PC-3 (cell line): Measurements from ENCODE around the gene SCRT2. TPM values are rescaled to one million over a fixed set of nuclear protein-coding genes. Genes with fewer than 3 reads are reported as not detected.

Experiments used
- ATAC-seq: fragments of 200-7000 bp; cut with Tn5 transposase; 2 replicates; pipeline ENCODE4 v1.9.1; 2020; ENCODE audit warnings: mild to moderate bottlenecking, moderate library complexity
- BruUV-seq: library from RNA; stranded (reverse); fragments of 400-500 nt; replicated peaks from 2 replicates; lab custom pipeline; 2021; lab: Mats Ljungman, UMichigan
- CTCF ChIA-PET: fragments of 300-600 bp; sonication (Branson Sonifier 250); formaldehyde crosslinking; loops from one replicate; lab custom pipeline; 2022; ENCODE audit warnings: antibody characterized with exemption; lab: Charles Lee
- POLR2A ChIA-PET: fragments of 300-600 bp; sonication (Branson Sonifier 250); formaldehyde crosslinking; loops from one replicate; lab custom pipeline; 2022; ENCODE audit warnings: antibody characterized with exemption; ENCODE audit not compliant: unreplicated experiment; lab: Charles Lee
- DNase-seq: peaks from one replicate; pipeline ENCODE4 v3.0.0-alpha.2; 2015
- H2AFZ ChIP-seq: fragments of 300-600 bp; sonication (generic); 2 replicates; pipeline ENCODE4 v1.6.0; 2016; ENCODE audit warnings: antibody characterized with exemption, low read length
- H3F3A ChIP-seq: fragments of 300-600 bp; sonication (generic); one replicate; pipeline ENCODE4 v1.6.0; 2017; ENCODE audit warnings: antibody characterized with exemption, low read length, control low read depth, mild to moderate bottlenecking; ENCODE audit not compliant: unreplicated experiment
- H3K27ac ChIP-seq: fragments of 300-600 bp; sonication (generic); 2 replicates; pipeline ENCODE4 v1.5.1; 2016; ENCODE audit warnings: mild to moderate bottlenecking, low read length
- H3K27me3 ChIP-seq: fragments of 300-600 bp; sonication (generic); 2 replicates; pipeline ENCODE4 v1.6.1; 2016; ENCODE audit warnings: low read length, mixed read lengths
- H3K36me3 ChIP-seq: fragments of 300-600 bp; sonication (generic); 2 replicates; pipeline ENCODE4 v1.6.1; 2016; ENCODE audit warnings: low read depth, mixed run types, low read length, mixed read lengths
- H3K4me1 ChIP-seq: fragments of 300-600 bp; sonication (generic); 2 replicates; pipeline ENCODE4 v1.5.1; 2016; ENCODE audit warnings: low read length; ENCODE audit not compliant: insufficient read depth
- H3K4me2 ChIP-seq: fragments of 300-600 bp; sonication (generic); 2 replicates; pipeline ENCODE4 v1.6.0; 2016; ENCODE audit warnings: low read length
- H3K4me3 ChIP-seq: fragments of 300-600 bp; sonication (generic); 2 replicates; pipeline ENCODE4 v1.5.1; 2016; ENCODE audit warnings: mild to moderate bottlenecking, low read length, mixed read lengths
- H3K79me2 ChIP-seq: fragments of 300-600 bp; sonication (generic); 2 replicates; pipeline ENCODE4 v1.6.1; 2017; ENCODE audit warnings: low read length, mixed read lengths
- H3K9ac ChIP-seq: fragments of 300-600 bp; sonication (generic); 2 replicates; pipeline ENCODE4 v1.6.0; 2016; ENCODE audit warnings: mild to moderate bottlenecking, low read length
- H3K9me2 ChIP-seq: fragments of 300-600 bp; sonication (generic); replicated peaks from 2 replicates; pipeline ENCODE4 v1.6.1; 2016; ENCODE audit warnings: mixed run types, low read length, mixed read lengths
- H3K9me3 ChIP-seq: fragments of 300-600 bp; sonication (generic); 2 replicates; pipeline ENCODE4 v1.6.1; 2016; ENCODE audit warnings: low read length, mixed read lengths
- H4K20me1 ChIP-seq: fragments of 300-600 bp; sonication (generic); 2 replicates; pipeline ENCODE4 v1.6.1; 2016; ENCODE audit warnings: low read length, mixed read lengths
- CTCF ChIP-seq: fragments of 300-600 bp; sonication (generic); conservative IDR thresholded peaks from 2 replicates; pipeline ENCODE4 v1.5.1; 2017; ENCODE audit warnings: antibody characterized with exemption, low read depth, mild to moderate bottlenecking, low read length
- EZH2 ChIP-seq: fragments of 300-600 bp; sonication (generic); IDR thresholded peaks from one replicate; pipeline ENCODE4 v1.6.1; 2017; ENCODE audit warnings: antibody characterized with exemption, mild to moderate bottlenecking, low read length; ENCODE audit not compliant: unreplicated experiment
- EZH2phosphoT487 ChIP-seq: fragments of 300-600 bp; sonication (generic); IDR thresholded peaks from 2 replicates; pipeline ENCODE4 v1.6.1; 2018; ENCODE audit warnings: mild to moderate bottlenecking, antibody characterized with exemption, low read length, borderline replicate concordance
- intact Hi-C: fragments of 100-400 bp; cut with micrococcal nuclease; formaldehyde crosslinking; loops from 2 replicates; pipeline ENCODE4 v1.9.0; 2023
- total RNA-seq: library from RNA; depleted of rRNA; stranded (reverse); fragments of >200 nt; gene quantifications from 2 replicates; pipeline ENCODE4 v1.2.3, GENCODE V29; 2014

Gene SCRT2
- total RNA-seq, 1 experiment from 2014 or later: not detected

- ChIA-PET POLR2A (interaction anchor here (0.6 kb wide), 1 partner anchor 52 kb away, joined by 14 read pairs; no protein-coding TSS in a partner anchor), CTCF (no interaction called here)
- Histone ChIP-seq H3K4me2 (no peak overlapping the region), H3K79me2 (no peaks in the 10 kb centered on the region), H3K9me3 (no peaks in the 10 kb centered on the region), H3F3A (no peaks in the 10 kb centered on the region), H2AFZ (no peak overlapping the region), H3K9ac (no peak overlapping the region), H3K36me3 (no peaks in the 10 kb centered on the region), H3K4me3 (no peak overlapping the region), H3K27me3 (peaks cover 44% of the 10 kb centered on the region), H4K20me1 (no peaks in the 10 kb centered on the region), H3K9me2 (no peaks in the 10 kb centered on the region), H3K4me1 (no peaks in the 10 kb centered on the region), H3K27ac (no peak overlapping the region)
- no peak for TF ChIP-seq EZH2phosphoT487
- no peak for TF ChIP-seq EZH2
- TF ChIP-seq CTCF: no peak
- ATAC-seq: no peak
- BruUV-seq: no TSS peak
- DNase-seq: no peak
- intact Hi-C loops: no loop called here
Measured at GRCh38 chr20:703426-703825, 27.8 kb upstream of the SCRT2 start.

- H3K4me1 ChIP-seq: no peaks in the 10 kb centered on the region
- peaks cover 48% of the 10 kb centered on the region for H3K27me3 ChIP-seq
- H3F3A ChIP-seq: no peaks in the 10 kb centered on the region
- no peak overlapping the region for H3K4me2 ChIP-seq
- DNase-seq (no peak), ATAC-seq (no peak)
- ChIA-PET CTCF (no interaction called here), POLR2A (interaction anchor here (0.6 kb wide), 1 partner anchor 51 kb away, joined by 14 read pairs; no protein-coding TSS in a partner anchor)
- H3K9ac ChIP-seq: no peak overlapping the region
- no peaks in the 10 kb centered on the region for H4K20me1 ChIP-seq
- H2AFZ ChIP-seq: no peak overlapping the region
- intact Hi-C loops: no loop called here
- H3K4me3 ChIP-seq: no peak overlapping the region
- H3K36me3 ChIP-seq: no peaks in the 10 kb centered on the region
- H3K79me2 ChIP-seq: no peaks in the 10 kb centered on the region
- H3K9me3 ChIP-seq: no peaks in the 10 kb centered on the region
- no peaks in the 10 kb centered on the region for H3K9me2 ChIP-seq
- H3K27ac ChIP-seq: no peak overlapping the region
- BruUV-seq: no TSS peak
- TF ChIP-seq EZH2phosphoT487 (no peak), EZH2 (no peak), CTCF (no peak)
Measured at GRCh38 chr20:703006-703405, 27.4 kb upstream of the SCRT2 start.

GRCh38 chr20:701401-702129 is 26.0 kb upstream of the SCRT2 start:
- ChIA-PET CTCF (no interaction called here), POLR2A (no interaction called here)
- no peaks in the 10 kb centered on the region for H3K9me2 ChIP-seq
- H3K4me1 ChIP-seq: no peaks in the 10 kb centered on the region
- ATAC-seq (no peak), DNase-seq (no peak)
- peaks cover 63% of the 10 kb centered on the region for H3K27me3 ChIP-seq
- no peaks in the 10 kb centered on the region for H3K79me2 ChIP-seq
- H3K4me2 ChIP-seq: no peak overlapping the region
- intact Hi-C loops: no loop called here
- H2AFZ ChIP-seq: no peak overlapping the region
- TF ChIP-seq EZH2phosphoT487 (no peak), EZH2 (no peak), CTCF (no peak)
- H3K27ac ChIP-seq: no peak overlapping the region
- no peaks in the 10 kb centered on the region for H3K9me3 ChIP-seq
- no peaks in the 10 kb centered on the region for H4K20me1 ChIP-seq
- no peak overlapping the region for H3K9ac ChIP-seq
- no peaks in the 10 kb centered on the region for H3F3A ChIP-seq
- H3K36me3 ChIP-seq: no peaks in the 10 kb centered on the region
- H3K4me3 ChIP-seq: no peak overlapping the region
- BruUV-seq: no TSS peak
